Vagina (tissue), 2 donors: ENCODE results near the gene BNIP5.

Experiments
- CTCF ChIP-seq, 3 experiments: fragments of 450-650 bp in 2 of 3; fragments of 200-600 bp in 1 of 3; sonication (generic) in 1 of 3; IDR thresholded peaks; one replicate each; pipeline ENCODE4 v1.5.1; 2017 to 2019; ENCODE audit warnings: antibody characterized with exemption in 3 of 3, mild to moderate bottlenecking in 2 of 3, moderate library complexity in 2 of 3
- POLR2AphosphoS5 ChIP-seq, 2 donors: sonication (generic); formaldehyde crosslinking; IDR thresholded peaks; one replicate each; pipeline ENCODE4 v1.9.0; 2017; ENCODE audit warnings: antibody characterized with exemption in 2 of 2, mild to moderate bottlenecking in 2 of 2, low read depth in 1 of 2; ENCODE audit not compliant: insufficient read depth in 1 of 2

- TF ChIP-seq POLR2AphosphoS5 (IDR thresholded peaks at IDR 0.05; ENCODE audit: insufficient read depth in 1 of 2, low read depth in 1 of 2) (no peak), CTCF (IDR thresholded peaks at IDR 0.05) (no peak)
These were observed 50.9 kb downstream of the BNIP5 start for GRCh38 chr6:36285797-36286196.
